GM12878 (cell line): ENCODE results near the gene HAPSTR1. TPM values are rescaled to one million over a fixed set of nuclear protein-coding genes. Genes with fewer than 3 reads are reported as not detected.

Experiments used
- ATAC-seq: fragments of 200-7000 bp; cut with Tn5 transposase; 3 replicates; pipeline ENCODE4 v1.9.1; 2020; ENCODE audit warnings: mild to moderate bottlenecking, moderate library complexity
- BruUV-seq: library from RNA; stranded (reverse); fragments of 400-500 nt; replicated peaks from 2 replicates; lab custom pipeline; 2021; lab: Mats Ljungman, UMichigan
- CTCF ChIA-PET: fragments of 300-600 bp; sonication (Branson Sonifier 250); formaldehyde crosslinking; extraction: SDS; loops from one replicate; lab custom pipeline; 2021; ENCODE audit warnings: inconsistent platforms; lab: Yijun Ruan, JAX
- POLR2A ChIA-PET: fragments of 350-600 bp; formaldehyde crosslinking; extraction: SDS; loops from one replicate; lab custom pipeline; 2021; ENCODE audit warnings: inconsistent platforms; lab: Charles Lee
- RAD21 ChIA-PET: fragments of 300-600 bp; sonication (Branson Sonifier 250); formaldehyde crosslinking; loops from one replicate; lab custom pipeline; 2023; ENCODE audit warnings: antibody characterized with exemption; ENCODE audit not compliant: unreplicated experiment; lab: Charles Lee
- SMC1A ChIA-PET: fragments of 300-600 bp; sonication (Branson Sonifier 250); formaldehyde crosslinking; loops from one replicate; lab custom pipeline; 2023; ENCODE audit not compliant: unreplicated experiment, uncharacterized antibody; lab: Charles Lee
- DNase-seq: peaks from one replicate; pipeline ENCODE4 v3.0.0-alpha.2; 2011; ENCODE audit warnings: low read depth, low spot score
- FAIRE-seq: peaks from 3 replicates; lab custom pipeline; 2011; peaks lifted over from hg19 to GRCh38; lab: Jason Lieb, UNC
- H2AFZ ChIP-seq: 2 replicates; pipeline ENCODE4 v1.6.0; 2011; ENCODE audit warnings: low read depth, low read length, control low read depth; ENCODE audit not compliant: control insufficient read depth
- H3K27ac ChIP-seq: 2 replicates; pipeline ENCODE4 v1.5.1; 2011; ENCODE audit warnings: control low read depth; ENCODE audit not compliant: control insufficient read depth, insufficient read depth
- H3K27me3 ChIP-seq, 2 experiments: replicated peaks in 1 of 2; 2 replicates each; pipeline versions ENCODE4 v1.6.0 to v1.6.1; 2011; ENCODE audit warnings: low read length in 1 of 2; ENCODE audit not compliant: control insufficient read depth in 2 of 2, insufficient read depth in 2 of 2
- H3K36me3 ChIP-seq, 2 experiments: 2 replicates each; pipeline ENCODE4 v1.5.1; 2011; ENCODE audit warnings: low read length in 1 of 2; ENCODE audit not compliant: control insufficient read depth in 2 of 2, insufficient read depth in 2 of 2
- H3K4me1 ChIP-seq: 2 replicates; pipeline ENCODE4 v1.6.1; 2011; ENCODE audit warnings: mild to moderate bottlenecking, low read length, moderate library complexity, mixed read lengths; ENCODE audit not compliant: control insufficient read depth, insufficient read depth
- H3K4me2 ChIP-seq: 2 replicates; pipeline ENCODE4 v1.6.0; 2011; ENCODE audit warnings: control low read depth; ENCODE audit not compliant: control insufficient read depth, insufficient read depth
- H3K4me3 ChIP-seq: fragments of 200-600 bp; sonication (generic); 2 replicates; pipeline ENCODE4 v1.5.1; 2016
- H3K79me2 ChIP-seq: 2 replicates; pipeline ENCODE4 v1.6.0; 2011; ENCODE audit warnings: low read length; ENCODE audit not compliant: control insufficient read depth, insufficient read depth
- H3K9ac ChIP-seq: 2 replicates; pipeline ENCODE4 v1.8.0; 2011; ENCODE audit warnings: low read length, control low read depth, mixed read lengths; ENCODE audit not compliant: control insufficient read depth, insufficient read depth
- H3K9me3 ChIP-seq: replicated peaks from 3 replicates; pipeline ENCODE4 v1.5.1; 2011; ENCODE audit warnings: mild to moderate bottlenecking, low read length; ENCODE audit not compliant: control insufficient read depth, insufficient read depth
- H4K20me1 ChIP-seq: 2 replicates; pipeline ENCODE4 v1.6.0; 2011; ENCODE audit not compliant: control insufficient read depth, insufficient read depth
- ATF7 ChIP-seq: fragments of 450-650 bp; IDR thresholded peaks from 2 replicates; pipeline ENCODE4 v1.6.1; 2016; ENCODE audit warnings: low read depth, mild to moderate bottlenecking
- CUX1 ChIP-seq: IDR thresholded peaks from 2 replicates; pipeline ENCODE4 v1.6.1; 2012; ENCODE audit warnings: improper control_type of control experiment, low read depth, low read length; ENCODE audit not compliant: insufficient replicate concordance
- REST ChIP-seq: IDR thresholded peaks from 2 replicates; pipeline ENCODE4 v1.6.1; 2012; ENCODE audit warnings: mild to moderate bottlenecking, low read depth, low read length
- SIX5 ChIP-seq: IDR thresholded peaks from 2 replicates; pipeline ENCODE4 v1.6.1; 2011; ENCODE audit warnings: mild to moderate bottlenecking, low read depth, low read length, moderate library complexity; ENCODE audit not compliant: severe bottlenecking
- TCF3 ChIP-seq: IDR thresholded peaks from 2 replicates; pipeline ENCODE4 v1.6.1; 2012; ENCODE audit warnings: low read depth, mild to moderate bottlenecking, low read length, borderline replicate concordance; ENCODE audit not compliant: insufficient read depth
- ZNF217 ChIP-seq: fragments of 450-650 bp; IDR thresholded peaks from 2 replicates; pipeline ENCODE4 v1.6.1; 2017; ENCODE audit warnings: antibody characterized with exemption, mild to moderate bottlenecking
- WGBS: methylation state at CpG from one replicate; pipeline ENCODE4 v1.1.6; 2016; ENCODE audit warnings: low lambda C conversion rate; ENCODE audit not compliant: insufficient replicate concordance, insufficient coverage; ENCODE audit errors: missing lambda C conversion rate; 5-methylcytosine and 5-hydroxymethylcytosine counted together
- in situ Hi-C: fragments of 300-500 bp; cut with MboI; formaldehyde crosslinking; loops from 9 replicates; pipeline ENCODE4 v1.14.3; 2018; ENCODE audit warnings: mixed read lengths
- intact Hi-C: fragments of 100-400 bp; cut with micrococcal nuclease; formaldehyde crosslinking; loops from one replicate; pipeline ENCODE4 v1.14.2; 2022; ENCODE audit not compliant: unreplicated experiment
- polyA plus RNA-seq, 11 experiments: library from polyadenylated mRNA; depleted of rRNA in 4 of 11; unstranded in 6 of 11; stranded (reverse) in 5 of 11; fragments of >200 nt; fragmentation: Nextera tagmentation in 4 of 11; fragmentation: Illumina TruSeq in 1 of 11; extraction: Ambion mirVana in 4 of 11; extraction: Trizol in 1 of 11; gene quantifications; 1 replicate in 1 of 11; 2 replicates in 10 of 11; pipeline versions ENCODE4 v1.2.1 to v1.2.3, GENCODE V29; 2011 to 2016; ENCODE audit warnings: inconsistent platforms in 2 of 11, missing spikeins in 2 of 11, low read depth in 1 of 11
- total RNA-seq, 4 experiments: library from RNA; depleted of rRNA in 3 of 4; stranded (reverse); fragments of >200 nt in 3 of 4; fragmentation: Illumina TruSeq in 1 of 4; extraction: Trizol in 1 of 4; gene quantifications; 2 replicates each; pipeline versions ENCODE4 v1.2.1 to v1.2.3, GENCODE V29; 2013 to 2021
- TF ChIP-seq, protein P1 (sequence below): IDR thresholded peaks from 2 replicates; pipeline ENCODE4 v1.6.1; 2011; ENCODE audit warnings: borderline replicate concordance, low read depth, mild to moderate bottlenecking, moderate library complexity, mixed read lengths, low read length; ENCODE audit not compliant: insufficient read depth; ENCODE audit errors: extremely low read length

Gene HAPSTR1
- total and polyA plus RNA-seq, 10 of the 15 experiments (the other 5 are each of a cell fraction or from before 2014, with no cell fraction given), result 8.7 to 52.5 (median 23.1) TPM

- no peak for FAIRE-seq
- WGBS, result 56% methylated on average over 14 of the region's 14 CpGs
- Histone ChIP-seq H3K4me2 (no peak overlapping the region), H3K9me3 (no peaks in the 10 kb centered on the region; the same call in 1 of the 3 replicates), H3K27ac (no peak overlapping the region), H3K4me3 (no peak overlapping the region), H3K27me3 (no peaks in the 10 kb centered on the region), H3K36me3 (no peaks in the 10 kb centered on the region), H3K9ac (no peak overlapping the region), H3K4me1 (peaks cover 26% of the 10 kb centered on the region), H4K20me1 (no peaks in the 10 kb centered on the region), H2AFZ (no peak overlapping the region), H3K79me2 (no peaks in the 10 kb centered on the region)
- no peak for DNase-seq
- in situ Hi-C loops (loop anchor here (25.0 kb wide), 1 partner anchor 1749 kb away; the partner anchor contains the start of gene CIITA), intact Hi-C loops (no loop called here)
- SMC1A ChIA-PET, result interaction anchor here (0.7 to 1.1 kb wide), 3 partner anchors 117 to 244 kb away, joined by 3 to 4 read pairs (median 3); no protein-coding TSS in a partner anchor
- POLR2A ChIA-PET, result no interaction called here
- ATAC-seq, result no peak
- RAD21 ChIA-PET, result interaction anchor here (1.2 to 1.9 kb wide), 4 partner anchors 47 to 476 kb away, joined by 3 to 6 read pairs (median 4); partner anchors contain the start of gene HAPSTR1
- TF ChIP-seq ATF7 (no peak), SIX5 (no peak), TCF3 (no peak), CUX1 (no peak), ZNF217 (no peak), REST (no peak)
- TF ChIP-seq, protein P1, sequence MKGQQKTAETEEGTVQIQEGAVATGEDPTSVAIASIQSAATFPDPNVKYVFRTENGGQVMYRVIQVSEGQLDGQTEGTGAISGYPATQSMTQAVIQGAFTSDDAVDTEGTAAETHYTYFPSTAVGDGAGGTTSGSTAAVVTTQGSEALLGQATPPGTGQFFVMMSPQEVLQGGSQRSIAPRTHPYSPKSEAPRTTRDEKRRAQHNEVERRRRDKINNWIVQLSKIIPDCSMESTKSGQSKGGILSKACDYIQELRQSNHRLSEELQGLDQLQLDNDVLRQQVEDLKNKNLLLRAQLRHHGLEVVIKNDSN, result no peak
- BruUV-seq, result no TSS peak
- CTCF ChIA-PET, result interaction anchor here (0.5 to 3.3 kb wide), 29 partner anchors 11 to 1754 kb away, joined by 3 to 30 read pairs (median 4); partner anchors contain the start of gene GRIN2A
Measured at GRCh38 chr16:9138021-9138680, 46.7 kb downstream of the HAPSTR1 start.
